GM10266 (cell line): Measurements from ENCODE around the gene CBLB.

Source experiments
- DNase-seq: peaks from one replicate; pipeline ENCODE4 v3.0.0; 2012; ENCODE audit errors: extremely low spot score
- CTCF ChIP-seq: IDR thresholded peaks from 2 replicates; pipeline ENCODE4 v1.5.1; 2012; ENCODE audit warnings: mild to moderate bottlenecking, low read depth; ENCODE audit not compliant: control insufficient read depth, insufficient read depth; ENCODE audit errors: missing control alignments

CBLB gene

GRCh38 chr3:105746231-105746996, 122.4 kb downstream of the CBLB start:
- DNase-seq: no peak
- no peak for TF ChIP-seq CTCF

GRCh38 chr3:105745046-105745445, 123.8 kb downstream of the CBLB start:
- no peak for TF ChIP-seq CTCF
- no peak for DNase-seq

GRCh38 chr3:105744202-105744601, 124.6 kb downstream of the CBLB start:
- TF ChIP-seq CTCF: no peak
- DNase-seq: no peak

GRCh38 chr3:105733356-105733755, 135.5 kb downstream of the CBLB start:
- DNase-seq: no peak
- TF ChIP-seq CTCF: no peak

GRCh38 chr3:105731686-105732085, 137.1 kb downstream of the CBLB start:
- no peak for DNase-seq

GRCh38 chr3:105730801-105731354, 137.9 kb downstream of the CBLB start:
- DNase-seq: no peak
- TF ChIP-seq CTCF: no peak

More at GRCh38 chr3:105731686-105732085, 137.1 kb downstream of the CBLB start:
- no peak for TF ChIP-seq CTCF

GRCh38 chr3:105729667-105730066, 139.1 kb downstream of the CBLB start:
- DNase-seq: no peak
- TF ChIP-seq CTCF: no peak
